ENCODE data around the gene RBM38.
"Not testable (repeated sequence)": the region's sequence is repeated elsewhere in the genome, so short reads cannot be mapped to it uniquely, and the experiment has no call there.

The RBM38 gene

DNA sequence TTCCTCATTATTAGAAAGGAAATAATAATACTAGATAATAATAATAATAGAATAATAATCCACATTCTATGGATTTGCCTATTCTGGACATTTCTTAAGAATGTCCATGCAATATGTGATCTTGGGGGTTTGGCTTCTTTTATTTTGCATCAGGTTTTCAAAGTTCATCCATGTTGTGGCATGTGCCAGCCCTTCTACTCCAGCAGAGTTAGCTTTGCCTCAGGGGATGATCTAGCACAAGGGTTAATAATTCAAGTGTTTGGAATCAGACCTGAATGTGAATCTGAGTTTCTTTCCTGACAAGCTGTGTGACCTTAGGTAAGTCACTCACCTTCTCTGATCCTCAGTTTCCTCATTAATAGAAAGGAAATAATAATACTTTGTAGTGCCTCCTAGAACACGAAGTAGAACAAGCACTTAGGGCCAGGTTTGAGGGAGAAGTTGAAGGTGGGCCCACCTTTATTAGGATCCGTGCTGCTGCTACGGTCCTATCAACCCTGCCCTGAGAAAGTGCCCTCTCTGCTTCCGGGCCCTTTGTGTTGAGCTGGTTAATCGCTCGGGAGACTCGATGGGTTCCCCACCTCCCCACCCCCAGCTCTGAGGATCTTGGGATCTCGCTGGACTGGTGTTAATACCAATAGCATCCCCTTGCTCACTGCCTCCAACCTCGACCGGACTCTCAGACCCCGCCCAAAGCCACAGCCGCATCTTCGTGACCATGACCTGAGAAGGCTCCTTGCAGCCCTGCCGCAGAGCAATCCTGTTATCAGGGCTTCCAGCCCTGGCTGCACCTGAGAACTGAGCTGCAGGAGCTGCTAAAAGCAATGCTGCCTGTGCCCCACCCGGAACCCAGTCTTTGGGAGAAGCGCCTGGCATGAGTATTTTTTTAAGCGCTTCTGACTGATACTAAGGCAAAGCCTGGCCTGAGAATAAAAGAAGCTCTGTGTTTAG is 26.9 kb downstream of the RBM38 start:
- no peak for DNase-seq (ENCODE audit: low spot score)

DNA sequence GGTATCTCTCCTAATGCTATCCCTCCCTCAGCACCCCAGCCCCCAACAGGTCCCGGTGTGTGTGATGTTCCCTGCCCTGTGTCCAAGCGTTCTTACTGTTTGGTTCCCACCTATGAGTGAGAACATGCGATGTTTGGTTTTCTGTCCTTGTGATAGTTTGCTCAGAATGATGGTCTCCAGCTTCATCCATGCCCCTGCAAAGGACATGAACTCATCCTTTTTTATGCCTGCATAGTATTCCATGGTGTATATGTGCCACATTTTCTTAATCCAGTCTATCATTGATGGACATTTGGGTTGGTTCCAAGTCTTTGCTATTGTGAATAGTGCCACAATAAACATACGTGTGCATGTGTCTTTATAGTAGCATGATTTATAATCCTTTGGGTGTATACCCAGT is 28.3 kb downstream of the RBM38 start:
- DNase-seq (ENCODE audit: low spot score): not testable (repeated sequence)

DNA sequence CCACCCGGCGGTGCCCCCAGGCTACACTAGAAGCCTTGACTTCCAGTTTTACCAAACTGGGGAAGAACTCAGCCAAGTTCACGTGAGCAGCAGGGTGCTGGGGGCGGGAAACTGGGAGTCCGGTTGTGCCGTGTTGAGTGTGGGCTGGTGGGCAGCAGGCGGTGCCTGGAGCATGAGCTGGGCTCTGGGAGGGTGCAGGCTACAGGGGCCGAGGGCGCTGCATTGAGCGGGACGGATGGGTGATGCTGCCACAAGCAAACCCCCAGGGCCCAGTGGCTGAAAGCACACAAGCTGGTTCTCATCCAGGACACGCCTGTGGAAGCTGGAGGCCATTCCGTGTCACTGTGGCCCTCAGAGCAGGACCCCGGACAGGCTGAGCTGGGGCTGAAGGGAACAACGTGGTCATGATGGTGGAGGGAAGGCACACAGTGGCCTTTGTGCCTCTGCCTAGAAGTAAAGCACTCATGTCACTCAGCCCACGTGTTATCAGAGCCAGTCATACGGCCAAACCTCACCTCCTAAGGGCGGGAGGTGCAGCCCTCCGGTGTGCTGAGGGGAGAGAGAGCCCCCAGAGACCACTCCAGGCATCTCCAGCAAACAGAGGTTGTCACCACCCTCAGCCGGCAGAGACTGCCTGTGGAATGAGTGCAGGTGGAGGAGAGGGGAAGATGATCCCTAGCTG is 29.5 kb downstream of the RBM38 start:
- no peak for DNase-seq (ENCODE audit: low spot score)

DNA sequence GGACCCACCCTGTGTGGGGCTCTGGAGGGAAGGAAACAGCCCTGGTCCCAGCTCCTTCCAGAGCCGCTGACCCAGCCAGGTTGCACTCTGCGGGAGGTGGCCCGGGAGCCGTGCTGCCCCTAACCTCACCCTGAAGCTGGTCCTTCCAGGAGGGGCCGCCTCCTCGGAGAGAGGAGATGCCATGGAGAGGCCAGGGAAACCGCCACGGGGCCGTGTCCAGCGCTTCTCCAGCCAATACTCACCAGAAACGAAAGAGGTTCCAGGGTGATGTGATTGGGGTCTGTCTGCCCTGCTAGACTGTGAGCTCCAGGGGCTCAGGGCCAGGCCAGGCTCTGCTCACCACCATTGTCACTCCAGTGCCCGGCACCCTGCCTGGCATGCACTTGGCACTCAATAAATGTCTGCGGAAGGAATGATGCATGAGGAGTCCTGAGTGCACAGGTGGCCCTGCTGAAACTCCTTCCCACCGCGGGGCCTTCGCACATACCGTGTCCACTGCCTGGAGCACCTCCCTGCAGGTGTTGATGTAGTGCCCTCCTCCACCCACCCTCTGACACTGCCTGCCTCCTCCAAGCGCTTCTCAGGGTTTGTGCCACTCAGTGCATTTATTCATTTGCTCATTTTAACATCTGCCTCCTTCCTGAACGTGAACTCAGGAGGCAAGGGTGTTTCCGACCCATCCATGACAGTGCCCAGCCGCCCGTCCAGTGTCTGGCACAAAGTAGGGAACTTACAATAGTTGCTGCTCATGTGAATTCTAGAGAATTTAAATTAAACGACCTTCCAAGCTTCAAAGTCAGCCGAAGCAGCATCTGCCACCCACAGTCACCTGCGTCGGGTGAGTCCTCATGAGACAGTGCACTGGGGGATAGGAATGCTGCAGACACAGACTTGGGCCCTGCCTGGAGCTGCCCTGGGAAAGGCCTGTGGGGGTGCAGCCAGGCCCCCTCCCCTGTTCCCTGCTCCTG is 30.3 kb downstream of the RBM38 start:
- no peak for DNase-seq (ENCODE audit: low spot score)

DNA sequence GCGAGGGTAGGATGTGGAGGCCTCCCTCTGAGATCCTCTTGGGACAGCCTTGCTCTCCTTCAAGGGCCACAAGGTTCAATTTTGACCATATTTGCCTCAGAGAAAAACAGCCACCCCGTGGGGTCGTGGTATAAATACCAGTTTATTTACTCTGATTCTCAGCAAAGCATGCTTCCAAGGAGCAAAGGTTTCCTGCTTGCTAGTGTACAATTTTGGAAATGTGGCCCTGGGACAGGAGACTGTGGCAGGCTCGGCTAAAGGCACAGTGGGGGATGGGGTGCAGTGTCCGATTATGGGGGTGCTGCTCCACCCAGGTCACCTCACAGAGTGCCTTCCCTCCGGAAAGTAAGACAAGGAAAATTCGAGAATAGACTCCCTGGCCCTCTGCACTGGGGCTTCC is 31.1 kb downstream of the RBM38 start:
- no peak for DNase-seq (ENCODE audit: low spot score)

DNA sequence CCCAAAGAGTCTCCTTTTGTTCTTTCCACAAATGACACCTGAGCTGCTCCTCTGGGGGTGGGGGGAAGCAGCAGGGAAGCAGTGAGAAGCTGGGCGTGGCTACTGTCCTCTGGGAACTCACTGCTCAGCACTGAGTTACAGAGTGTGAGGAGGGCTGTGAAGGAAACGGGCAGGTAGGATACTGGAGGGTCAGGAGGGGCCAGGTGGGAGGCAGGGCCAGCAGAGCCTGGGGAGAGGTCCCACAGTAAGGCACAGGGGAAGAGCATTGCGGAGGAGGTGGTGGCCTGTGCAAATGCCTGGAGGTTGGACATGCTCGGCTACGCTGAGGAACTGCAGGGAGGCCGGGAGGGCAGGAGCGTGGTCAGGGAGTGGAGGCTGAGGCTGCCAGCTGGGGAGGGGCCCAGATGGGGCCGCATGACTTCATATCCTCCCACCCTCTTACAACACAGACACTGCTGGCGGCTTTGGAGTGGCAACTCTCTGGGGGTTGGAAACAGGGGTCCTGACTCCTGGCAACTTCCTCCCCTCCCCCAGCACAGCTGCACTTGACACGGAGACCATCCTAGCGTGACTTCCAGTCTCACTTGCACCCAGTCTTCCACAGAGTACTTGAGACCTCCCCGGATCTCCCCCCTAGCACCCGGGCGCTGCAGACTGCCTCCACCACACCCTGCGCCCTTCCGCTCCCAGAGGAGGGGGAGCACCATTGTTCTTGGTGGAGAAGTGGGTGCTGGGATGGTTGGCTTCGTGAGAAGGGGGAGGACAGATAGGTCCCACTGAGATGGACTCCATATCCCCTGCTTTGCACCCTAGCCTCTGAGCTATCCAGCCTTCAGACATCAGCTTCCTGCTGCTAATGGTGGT is 34.2 kb downstream of the RBM38 start:
- DNase-seq (ENCODE audit: low spot score): peak; percentile 70

DNA sequence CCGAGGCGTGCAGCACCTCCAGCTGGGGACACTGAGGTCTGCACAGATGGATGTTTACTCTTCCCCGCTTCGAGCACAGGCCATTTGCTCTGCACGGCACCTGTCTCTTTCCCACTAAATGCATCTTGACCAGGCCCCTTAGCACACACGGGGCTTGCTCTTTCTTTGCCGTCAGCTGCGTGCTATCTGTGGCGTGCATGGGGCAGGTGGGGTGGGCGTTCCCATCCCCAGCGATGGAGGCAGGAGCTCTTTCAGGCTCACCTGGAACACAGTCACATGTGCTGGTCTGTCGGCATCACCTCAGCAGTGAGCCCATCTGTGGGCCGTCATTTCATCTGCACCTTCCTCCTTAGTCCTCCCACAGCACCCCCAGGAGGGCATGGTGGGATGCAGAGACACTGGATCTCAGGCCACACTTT is 35.1 kb downstream of the RBM38 start:
- DNase-seq (ENCODE audit: low spot score): no peak

DNA sequence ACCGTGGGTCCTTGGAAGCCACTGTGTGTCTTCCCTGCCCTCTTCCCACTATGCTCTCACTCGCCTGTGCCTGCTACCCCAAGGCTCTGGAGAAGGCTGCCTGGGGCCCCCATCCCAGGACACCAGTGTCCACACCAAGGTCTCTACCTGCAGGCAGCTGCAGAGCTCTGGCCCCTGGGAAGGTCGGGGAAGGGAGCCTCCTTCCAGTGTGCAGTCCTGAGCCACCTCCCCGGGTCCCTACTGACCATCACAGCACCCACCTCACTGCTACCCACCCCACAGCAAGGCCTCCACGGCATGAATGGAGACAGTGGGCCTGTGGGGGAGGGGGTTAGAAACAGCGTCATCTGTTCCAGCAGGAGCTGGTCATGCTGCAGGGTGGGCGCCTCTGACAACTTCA is 35.6 kb downstream of the RBM38 start:
- no peak for DNase-seq (ENCODE audit: low spot score)

DNA sequence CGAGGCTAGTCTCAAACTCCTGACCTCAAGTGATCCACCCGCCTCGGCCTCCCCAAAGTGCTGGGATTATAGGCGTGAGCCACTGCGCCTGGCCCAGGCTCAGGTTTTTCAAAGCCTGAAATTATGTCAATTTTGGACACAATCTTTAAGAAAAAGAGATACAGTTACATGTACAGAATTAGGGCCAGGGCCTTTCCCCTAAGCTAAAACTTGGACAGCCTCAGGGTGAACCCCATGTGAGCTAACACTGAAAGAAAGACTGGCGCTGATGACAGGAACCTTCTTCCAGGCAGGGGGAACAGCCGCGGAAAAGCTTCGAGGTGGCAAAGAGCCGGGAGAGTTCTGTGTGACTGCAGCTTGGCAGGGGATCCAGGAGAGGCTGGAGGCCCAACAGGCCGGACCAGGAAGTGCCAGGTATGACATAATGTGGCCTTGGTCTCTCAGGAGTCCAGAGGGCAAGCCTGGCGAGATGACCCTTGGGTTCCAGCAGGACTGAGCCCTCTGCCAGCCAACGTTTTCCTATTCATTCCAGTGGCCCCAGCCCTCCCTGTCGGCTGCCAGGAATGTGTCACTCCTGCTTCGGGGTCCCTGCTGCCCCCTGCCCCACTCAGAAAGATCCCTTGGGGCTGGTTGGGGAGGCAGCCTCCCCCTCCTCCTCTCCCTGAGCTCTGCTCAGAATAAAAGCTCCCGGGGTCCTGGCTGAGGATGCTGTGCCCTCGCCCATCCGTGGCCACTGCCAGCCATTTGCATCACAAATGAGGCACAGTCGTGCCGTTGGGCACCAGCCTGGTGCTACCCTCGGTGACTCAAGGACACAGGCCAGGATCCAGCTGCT is 37.3 kb downstream of the RBM38 start:
- DNase-seq (ENCODE audit: low spot score): no peak

DNA sequence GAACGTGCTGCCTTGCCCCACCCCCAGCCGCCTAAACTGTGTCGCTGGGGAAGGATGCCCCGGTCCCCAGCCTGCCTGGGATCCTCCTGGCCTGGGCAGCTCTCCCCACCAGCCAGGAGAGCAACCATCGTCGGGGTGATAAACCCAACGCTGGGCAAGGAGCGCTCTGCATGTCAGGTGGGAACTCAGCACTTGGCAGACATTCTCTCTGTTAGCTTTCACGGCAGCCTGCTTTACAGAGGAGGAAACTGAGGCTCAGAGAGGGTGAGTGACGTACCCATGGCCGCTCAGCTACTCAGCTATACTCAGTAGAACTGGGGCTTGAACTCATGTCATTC is 37.9 kb downstream of the RBM38 start:
- no peak for DNase-seq (ENCODE audit: low spot score)

DNA sequence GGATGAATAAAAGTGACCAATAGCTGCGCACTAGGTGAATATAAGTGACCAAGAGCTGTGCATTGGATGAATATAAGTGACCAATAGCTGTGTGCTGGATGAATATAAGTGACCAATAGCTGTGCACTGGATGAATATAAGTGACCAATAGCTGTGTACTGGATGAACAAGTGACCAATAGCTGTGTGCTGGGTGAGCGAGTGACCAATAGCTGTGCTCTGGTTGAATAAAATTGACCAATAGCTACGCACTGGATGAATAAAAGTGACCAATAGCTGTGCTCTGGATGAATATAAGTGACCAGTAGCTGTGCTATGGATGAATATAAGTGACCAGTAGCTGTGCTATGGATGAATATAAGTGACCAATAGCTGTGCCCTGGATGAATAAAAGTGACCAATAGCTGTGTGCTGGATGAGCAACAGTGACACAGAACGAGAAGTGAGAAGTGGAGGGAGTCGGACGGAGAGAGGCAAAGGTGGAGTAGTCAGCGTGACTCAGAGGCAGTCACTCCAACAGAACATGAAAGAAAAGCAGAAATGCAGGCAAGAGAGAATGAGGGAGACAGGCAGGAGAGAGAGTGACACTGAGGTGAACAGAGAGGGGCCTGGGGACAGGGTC is 38.5 kb downstream of the RBM38 start:
- DNase-seq (ENCODE audit: low spot score): no peak

DNA sequence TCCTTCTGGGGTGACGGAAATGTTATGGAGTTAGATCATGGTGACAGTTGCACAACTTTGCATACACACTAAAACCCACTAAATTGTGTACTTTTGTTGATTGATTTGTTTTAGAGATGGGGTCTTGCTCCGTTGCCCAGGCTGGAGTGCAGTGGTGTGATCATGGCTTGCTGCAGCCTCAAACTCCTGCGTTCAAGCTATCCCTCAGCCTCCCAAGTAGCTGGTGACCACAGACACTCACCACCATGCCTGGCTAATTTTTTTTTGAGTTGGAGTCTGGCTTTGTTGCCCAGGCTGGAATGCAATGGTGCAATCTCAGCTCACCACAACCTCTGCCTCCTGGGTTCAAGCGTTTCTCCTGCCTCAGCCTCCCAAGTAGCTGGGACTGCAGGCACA is 39.0 kb downstream of the RBM38 start:
- not testable (repeated sequence) for DNase-seq (ENCODE audit: low spot score)

DNA sequence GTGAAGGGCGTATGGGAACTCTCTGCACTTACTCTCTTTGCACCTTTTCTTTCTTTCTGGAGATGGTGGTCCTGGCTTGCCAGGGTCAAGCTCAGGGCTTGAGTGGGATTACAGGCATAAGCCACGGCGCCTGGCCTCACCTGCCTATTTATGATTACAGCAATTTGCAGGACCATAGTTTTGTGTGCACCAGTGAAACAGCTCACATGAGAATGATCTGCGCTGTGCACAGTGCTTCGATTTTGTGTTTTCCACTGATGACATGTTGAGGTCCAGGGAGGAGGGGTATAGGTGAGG is 40.3 kb downstream of the RBM38 start:
- DNase-seq (ENCODE audit: low spot score): no peak

DNA sequence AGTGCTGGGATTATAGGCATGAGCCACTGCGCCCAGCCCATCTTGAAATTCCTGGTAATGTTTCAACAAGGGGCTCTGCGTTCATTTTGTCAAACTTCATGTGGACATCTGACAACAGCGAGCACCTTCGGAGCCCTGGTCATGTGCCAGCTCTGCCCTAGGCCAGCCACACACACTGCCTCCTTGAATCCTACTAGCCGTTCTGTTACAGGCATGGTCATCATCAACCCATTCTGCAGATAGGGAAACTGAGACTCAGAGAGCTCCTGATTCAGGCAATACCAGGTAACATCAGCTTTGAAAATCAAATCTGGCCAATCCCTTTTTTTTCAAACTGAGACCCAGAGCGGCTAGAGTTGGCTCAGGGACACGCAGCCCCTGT is 41.3 kb downstream of the RBM38 start:
- no peak for DNase-seq (ENCODE audit: low spot score)

DNA sequence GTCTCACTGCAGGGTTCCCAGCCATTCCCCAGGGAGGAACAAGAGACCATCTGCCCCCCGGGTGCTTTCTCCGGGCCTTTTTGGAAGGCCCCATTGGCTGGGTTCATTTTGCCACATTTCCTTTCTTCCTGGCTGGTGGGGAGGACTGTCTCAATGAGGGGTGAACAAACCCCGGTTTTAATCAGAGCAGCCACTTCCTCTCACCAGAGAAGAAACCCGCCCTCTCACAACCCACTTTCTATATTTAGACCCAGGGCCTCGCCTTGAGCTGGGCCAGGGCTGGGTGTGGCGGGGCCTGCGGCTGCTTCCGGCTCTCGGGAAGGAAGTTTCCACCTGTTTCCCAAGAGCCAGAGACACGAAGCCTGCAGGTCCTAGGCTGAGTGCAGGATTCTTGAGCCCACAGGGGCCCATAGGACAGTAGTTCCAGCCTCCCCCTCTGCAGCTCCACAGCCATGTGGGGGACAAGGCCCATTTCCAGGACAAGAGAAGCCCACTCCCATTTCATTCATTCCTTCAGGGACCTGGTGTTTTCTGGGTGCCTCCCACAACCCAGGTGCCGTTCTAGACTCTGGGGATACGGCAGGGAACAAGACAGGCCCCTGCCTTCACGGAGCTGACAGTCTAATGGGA is 41.8 kb downstream of the RBM38 start:
- DNase-seq (ENCODE audit: low spot score): no peak

DNA sequence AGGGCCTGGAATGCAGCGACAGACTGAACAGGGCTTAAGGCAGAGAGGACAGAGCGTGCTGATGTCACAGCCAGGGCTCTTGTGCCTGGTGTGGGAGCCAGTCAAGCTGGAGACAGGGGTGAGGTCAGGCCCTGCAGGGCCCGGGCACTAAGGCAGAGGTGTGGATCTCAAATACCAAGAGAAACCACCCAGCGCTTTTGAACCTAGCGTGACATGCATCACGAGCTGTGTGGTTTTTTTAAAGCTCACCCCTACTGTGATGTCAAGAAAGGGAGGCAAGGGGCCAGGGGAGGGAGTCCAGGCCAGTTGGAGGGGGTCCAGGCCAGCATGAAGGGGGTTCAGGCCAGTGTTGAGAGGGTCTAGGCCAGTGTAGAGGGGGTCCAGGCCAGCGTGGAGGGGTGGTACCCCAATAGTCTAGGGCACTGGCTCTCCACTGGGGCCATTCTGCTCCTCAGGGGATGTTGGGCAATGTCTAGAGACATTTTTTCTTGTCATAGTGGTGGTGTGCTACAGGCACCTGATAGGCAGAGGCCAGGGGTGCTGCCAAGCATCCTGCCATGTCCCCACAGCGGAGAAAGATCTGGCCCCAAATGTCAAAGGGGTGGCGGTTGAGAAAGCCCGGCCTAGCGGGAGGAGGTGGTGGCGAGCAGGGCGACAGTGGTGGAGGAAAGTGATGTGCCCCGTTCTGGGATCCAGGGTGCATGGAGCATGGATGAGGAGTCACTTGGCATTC is 42.6 kb downstream of the RBM38 start:
- no peak for DNase-seq (ENCODE audit: low spot score)

DNA sequence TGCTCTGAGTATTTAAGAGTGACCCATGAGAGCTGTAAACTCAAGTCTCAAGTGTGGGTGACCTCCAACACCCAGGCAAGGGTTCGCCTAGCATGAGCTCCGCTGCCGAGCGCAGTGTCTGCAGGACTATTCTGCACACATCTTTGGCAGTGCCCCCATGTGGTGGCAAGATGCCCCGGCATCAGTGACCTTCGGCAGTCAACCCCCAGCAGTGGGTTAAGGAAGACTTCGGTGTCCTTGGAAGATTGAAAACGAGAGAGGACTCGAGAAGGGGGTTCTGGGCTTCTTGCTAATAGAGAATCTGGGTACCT is 43.1 kb downstream of the RBM38 start:
- no peak for DNase-seq (ENCODE audit: low spot score)

DNA sequence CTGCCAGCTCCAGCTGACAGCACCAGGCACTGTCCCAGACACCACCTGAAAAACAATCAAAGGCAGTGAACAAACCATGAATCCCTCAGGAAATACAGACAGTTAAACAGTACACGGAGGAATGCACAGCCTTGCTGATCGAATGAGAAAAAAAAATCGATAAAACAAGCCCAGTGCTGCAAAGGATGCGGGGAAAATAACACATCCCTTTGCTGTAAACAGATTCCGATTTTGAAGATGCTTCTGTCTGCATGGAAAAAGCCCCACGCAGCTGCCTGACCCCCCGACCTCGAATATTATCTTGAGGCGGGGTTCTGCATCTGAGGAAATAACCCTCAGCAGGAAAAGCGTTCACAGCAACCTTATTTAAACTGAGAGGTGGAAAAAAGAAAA is 43.9 kb downstream of the RBM38 start:
- no peak for DNase-seq (ENCODE audit: low spot score)

DNA sequence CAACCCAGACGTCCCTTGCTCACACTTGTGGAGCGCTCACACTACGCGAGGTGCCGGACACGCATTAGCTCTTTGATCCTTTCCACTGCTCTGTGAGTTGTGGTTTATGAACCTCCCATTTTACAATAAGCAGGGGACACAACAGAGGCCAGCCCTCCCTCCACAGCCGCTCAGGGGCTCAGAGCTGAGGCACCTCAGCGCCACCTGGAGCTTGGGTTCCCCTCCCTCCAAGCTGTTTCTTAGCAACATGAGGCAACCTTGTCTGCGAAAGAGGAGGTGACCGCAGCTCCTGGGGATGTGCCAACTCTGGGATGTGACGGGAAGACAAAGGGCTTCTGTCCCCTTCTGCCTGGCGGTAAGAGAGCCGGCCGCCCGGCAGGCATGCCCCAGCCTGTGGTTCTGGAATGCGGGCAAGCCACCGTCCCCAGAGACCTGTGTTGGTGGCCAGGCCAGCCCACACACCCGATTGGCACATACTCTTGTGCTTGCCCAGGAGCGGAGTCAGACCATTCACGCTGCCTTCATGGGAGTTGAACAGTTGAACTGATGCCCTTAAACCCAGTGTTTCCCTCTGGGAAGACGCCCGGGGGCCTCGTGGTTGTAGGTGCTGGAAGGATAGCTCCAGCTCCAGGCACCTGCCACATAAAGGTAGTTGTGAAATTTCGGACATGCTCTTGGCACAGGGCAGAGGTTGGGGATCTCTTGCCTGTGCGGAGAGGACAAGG is 44.5 kb downstream of the RBM38 start:
- peak; percentile 54 for DNase-seq (ENCODE audit: low spot score)

Data from iPS-NIHi11 (cell line).